Measurements from ENCODE around the gene FAM90A1. TPM values are rescaled to one million over a fixed set of nuclear protein-coding genes. Genes with fewer than 3 reads are reported as not detected.
"Not testable (repeated sequence)": the region's sequence is repeated elsewhere in the genome, so short reads cannot be mapped to it uniquely, and the experiment has no call there.

Gene FAM90A1, protein sequence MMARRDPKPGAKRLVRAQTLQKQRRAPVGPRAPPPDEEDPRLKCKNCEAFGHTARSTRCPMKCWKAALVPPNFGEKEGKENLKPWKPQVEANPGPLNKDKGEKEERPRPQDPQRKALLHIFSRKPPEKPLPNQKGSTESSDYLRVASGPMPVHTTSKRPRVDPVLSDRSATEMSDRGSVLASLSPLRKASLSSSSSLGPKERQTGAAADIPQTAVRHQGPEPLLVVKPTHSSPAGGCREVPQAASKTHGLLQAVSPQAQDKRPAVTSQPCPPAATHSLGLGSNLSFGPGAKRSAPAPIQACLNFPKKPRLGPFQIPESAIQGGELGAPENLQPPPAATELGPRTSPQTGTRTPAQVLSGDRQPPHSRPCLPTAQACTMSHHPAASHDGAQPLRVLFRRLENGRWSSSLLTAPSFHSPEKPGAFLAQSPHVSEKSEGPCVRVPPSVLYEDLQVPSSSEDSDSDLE
- polyA plus RNA-seq (ENCODE audit: insufficient read length in 4 of 4): 1 to 10 TPM; 1.1 to 1.7 (median 1.3) TPM

DNA sequence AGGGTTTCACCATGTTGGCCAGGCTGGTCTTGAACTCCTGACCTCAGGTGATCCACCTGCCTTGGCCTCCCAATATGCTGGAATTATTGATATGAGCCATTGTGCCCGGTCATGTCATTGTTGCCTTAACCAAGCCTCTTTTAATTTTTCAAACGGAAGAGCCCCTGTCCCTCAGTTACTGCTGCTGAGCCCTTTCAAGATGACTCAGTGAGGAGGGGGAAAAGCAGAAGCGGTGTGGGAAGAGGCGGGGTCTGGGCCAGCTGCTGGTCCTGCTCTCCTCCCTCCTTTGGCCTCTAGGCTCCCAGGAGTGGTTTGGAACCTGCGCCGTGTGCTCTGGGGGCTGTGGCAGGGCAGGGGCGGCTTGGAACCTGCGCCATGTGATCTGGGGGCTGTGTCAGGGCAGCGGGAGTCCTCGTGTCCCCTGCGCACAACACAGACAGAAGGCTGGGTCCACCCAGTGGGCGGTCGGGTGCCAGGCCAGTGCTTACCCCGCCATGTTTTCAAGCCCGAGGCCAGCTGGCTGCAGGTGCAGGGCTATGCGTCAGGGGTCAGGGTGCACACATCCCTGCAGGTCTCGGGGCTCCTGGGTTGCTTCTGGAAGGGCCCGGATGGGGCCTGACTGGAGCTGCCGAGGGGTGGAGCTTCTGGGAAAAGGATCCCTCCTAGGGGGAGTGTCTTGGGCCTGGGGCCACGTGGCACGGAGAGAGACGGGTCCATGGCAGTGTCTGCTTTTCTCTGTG, at the start of gene FAM90A1:
FAM90A1 (minus strand) TSS at position 627 of the 740 bp plus-strand sequence. CDS start 2,786 bp downstream, outside the sequence.
- DNase-seq (ENCODE audit: low read depth in 4 of 4, low spot score in 3 of 4): not testable (repeated sequence)

DNA sequence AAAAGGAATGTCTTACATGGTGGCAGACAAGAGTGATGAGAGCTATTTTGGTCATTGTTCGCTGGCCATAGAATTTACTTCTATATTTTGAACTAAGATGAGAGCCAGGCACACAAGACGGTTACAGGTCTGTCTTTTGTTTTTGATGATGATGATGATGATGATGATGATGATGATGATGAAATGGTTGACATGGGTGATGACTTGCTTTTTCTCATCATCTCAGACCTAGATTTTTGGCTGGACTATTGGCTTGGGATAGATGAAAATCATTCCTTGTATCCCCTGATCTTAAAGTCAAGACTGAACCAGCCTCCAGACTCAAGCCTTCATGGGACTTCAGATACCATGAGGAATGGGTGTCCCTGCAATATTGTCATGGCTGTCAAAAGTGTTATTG, 49.0 kb upstream of the FAM90A1 start:
- not testable (repeated sequence) for DNase-seq (ENCODE audit: low read depth in 4 of 4, low spot score in 3 of 4)

DNA sequence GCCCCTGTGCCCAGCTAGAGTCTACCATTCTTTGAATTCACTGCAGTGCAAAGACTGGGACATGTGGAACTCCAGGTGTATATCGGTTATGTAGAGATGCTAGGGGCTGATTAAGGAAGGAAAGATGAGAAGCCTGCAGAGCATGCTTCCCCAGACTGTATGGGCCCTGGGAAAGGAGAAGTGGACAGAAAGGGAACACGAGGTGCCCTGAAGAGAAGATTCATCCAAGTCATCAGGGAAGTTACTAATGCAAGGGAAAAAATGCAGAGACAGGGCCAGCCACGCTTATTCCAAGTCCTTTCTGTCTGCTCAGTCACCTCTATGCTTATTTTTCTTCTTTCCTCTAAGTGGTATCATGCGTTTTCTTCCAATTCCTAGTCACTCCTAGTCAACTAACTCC, 39.3 kb upstream of the FAM90A1 start:
- not testable (repeated sequence) for DNase-seq (ENCODE audit: low read depth in 4 of 4, low spot score in 3 of 4)

GRCh38 chr12:8264236-8264635, 36.8 kb upstream of the FAM90A1 start:
- DNase-seq (ENCODE audit: low read depth in 4 of 4, low spot score in 3 of 4): not testable (repeated sequence)

DNA sequence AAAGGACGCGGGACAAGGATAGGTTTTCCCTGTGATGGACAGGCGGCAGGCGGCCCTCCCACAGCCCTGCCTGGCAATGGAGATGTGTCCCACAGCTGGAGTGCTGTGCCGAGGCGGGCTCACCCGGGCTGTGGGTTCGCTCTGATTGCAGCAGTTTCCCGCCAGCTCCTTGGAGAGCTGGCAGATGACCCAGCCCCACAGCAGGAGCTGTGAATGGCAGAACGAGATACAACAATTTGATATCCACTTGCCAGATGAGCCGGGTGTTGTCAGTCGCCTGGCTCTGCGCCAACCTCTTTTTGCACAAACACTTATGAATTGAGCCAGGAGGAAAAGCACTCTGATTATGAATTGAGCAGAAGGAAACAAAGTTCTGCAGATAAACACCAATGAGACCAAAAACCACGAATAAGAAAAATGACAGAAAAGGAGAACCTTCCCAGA, 33.7 kb upstream of the FAM90A1 start:
- DNase-seq (ENCODE audit: low read depth in 4 of 4, low spot score in 3 of 4): not testable (repeated sequence)

DNA sequence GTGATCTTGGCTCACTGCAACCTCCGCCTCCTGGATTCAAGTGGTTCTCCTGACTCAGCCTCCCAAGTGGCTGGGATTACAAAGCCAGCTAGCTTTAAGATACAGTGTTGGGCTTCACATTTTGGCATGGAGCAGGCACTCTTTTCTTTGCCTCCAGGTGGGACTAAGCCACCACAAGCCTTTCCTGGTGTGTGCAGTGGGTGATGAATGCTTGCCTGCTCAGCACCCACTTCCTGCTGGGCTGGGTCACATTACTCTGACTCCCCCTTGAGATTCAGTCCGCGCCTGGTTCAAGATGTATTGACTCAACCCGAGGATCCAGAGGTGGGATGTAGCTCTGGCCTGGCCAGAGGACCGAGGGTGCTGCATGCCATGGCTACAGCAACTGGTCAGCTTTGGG, 28.9 kb upstream of the FAM90A1 start:
- not testable (repeated sequence) for DNase-seq (ENCODE audit: low read depth in 4 of 4, low spot score in 3 of 4)

- DNase-seq (ENCODE audit: low read depth in 4 of 4, low spot score in 3 of 4): not testable (repeated sequence)
These were observed 27.3 kb upstream of the FAM90A1 start for GRCh38 chr12:8254705-8255104.

- DNase-seq (ENCODE audit: low read depth in 4 of 4, low spot score in 3 of 4): not testable (repeated sequence)
These were observed 24.8 kb upstream of the FAM90A1 start for GRCh38 chr12:8252056-8252818.

DNA sequence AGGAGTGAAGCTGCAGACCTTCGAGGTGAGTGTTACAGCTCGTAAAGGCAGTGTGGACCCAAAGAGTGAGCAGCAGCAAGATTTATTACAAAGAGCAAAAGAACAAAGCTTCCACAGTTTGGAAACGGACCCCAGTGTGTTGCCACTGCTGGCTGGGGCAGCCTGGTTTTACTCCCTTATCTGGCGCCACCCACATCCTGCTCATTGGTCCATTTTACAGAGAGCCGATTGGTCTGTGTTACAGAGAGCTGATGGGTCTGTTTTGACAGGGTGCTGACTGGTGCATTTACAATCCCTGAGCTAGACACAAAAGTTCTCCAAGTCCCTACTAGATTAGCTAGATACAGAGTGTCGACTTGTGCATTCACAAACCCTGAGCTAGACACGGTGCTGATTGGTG, 24.2 kb upstream of the FAM90A1 start:
- DNase-seq (ENCODE audit: low read depth in 4 of 4, low spot score in 3 of 4): not testable (repeated sequence)

DNA sequence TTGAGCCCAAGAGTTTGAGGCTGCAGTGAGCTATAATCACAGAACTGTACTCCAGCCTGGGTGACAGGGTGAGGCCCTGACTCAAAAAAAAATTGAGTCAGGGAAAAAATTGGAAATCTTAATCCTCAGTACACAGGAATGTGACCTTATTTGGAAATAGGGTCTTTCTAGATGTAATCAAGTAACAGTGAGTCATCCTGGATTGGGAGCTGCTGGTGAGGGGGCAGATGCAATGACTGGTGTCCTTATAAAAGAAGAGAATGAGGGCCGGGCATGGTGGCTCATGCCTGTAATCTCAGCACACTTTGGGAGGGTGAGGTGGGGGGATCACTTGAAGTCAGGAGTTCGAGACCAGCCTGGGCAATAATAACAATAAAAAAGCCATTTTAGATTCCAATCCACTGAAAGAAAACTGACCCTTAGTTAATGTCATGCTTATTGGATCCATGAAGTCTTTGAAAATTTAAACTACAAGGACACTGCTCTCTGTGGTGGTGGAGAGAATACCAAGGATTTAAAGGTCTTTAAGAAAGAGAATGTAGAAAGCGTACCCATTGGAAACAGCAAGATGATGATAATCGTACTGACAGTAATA, 19.6 kb upstream of the FAM90A1 start:
- DNase-seq (ENCODE audit: low read depth in 4 of 4, low spot score in 3 of 4): not testable (repeated sequence)

GRCh38 chr12:8243682-8244161, 16.3 kb upstream of the FAM90A1 start:
- peak in 2 of 4 donors; percentile 18 to 27 for DNase-seq (ENCODE audit: low read depth in 4 of 4, low spot score in 3 of 4)

GRCh38 chr12:8242880-8243681, 15.7 kb upstream of the FAM90A1 start:
- DNase-seq (ENCODE audit: low read depth in 4 of 4, low spot score in 3 of 4): peak; percentile 85 to 89 (median 86)

GRCh38 chr12:8242622-8242879, 15.1 kb upstream of the FAM90A1 start:
- DNase-seq (ENCODE audit: low read depth in 4 of 4, low spot score in 3 of 4): not testable (repeated sequence)

GRCh38 chr12:8241917-8242621, 14.7 kb upstream of the FAM90A1 start:
- not testable (repeated sequence) for DNase-seq (ENCODE audit: low read depth in 4 of 4, low spot score in 3 of 4)

GRCh38 chr12:8240340-8241114, 13.1 kb upstream of the FAM90A1 start:
- not testable (repeated sequence) for DNase-seq (ENCODE audit: low read depth in 4 of 4, low spot score in 3 of 4)

DNA sequence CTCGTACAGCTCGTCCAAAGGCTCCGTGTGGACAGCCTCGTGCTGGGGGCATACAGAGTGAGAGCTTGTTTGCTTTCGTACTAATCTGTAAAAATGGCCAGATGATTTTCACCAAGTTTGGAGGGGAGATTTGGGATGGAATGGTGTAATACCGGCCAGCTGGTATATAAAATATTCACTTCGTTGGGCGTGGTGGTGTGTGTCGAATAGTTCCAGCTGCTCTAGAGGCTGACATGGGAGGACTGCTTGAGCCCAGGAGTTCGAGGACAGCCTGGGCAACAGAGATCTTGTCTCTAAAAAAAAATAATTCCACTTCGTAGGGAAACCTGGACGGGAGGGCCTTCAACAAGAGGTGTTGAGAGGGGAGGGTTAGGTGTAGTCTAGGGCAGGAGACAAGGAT, 9.6 kb upstream of the FAM90A1 start:
- not testable (repeated sequence) for DNase-seq (ENCODE audit: low read depth in 4 of 4, low spot score in 3 of 4)

DNA sequence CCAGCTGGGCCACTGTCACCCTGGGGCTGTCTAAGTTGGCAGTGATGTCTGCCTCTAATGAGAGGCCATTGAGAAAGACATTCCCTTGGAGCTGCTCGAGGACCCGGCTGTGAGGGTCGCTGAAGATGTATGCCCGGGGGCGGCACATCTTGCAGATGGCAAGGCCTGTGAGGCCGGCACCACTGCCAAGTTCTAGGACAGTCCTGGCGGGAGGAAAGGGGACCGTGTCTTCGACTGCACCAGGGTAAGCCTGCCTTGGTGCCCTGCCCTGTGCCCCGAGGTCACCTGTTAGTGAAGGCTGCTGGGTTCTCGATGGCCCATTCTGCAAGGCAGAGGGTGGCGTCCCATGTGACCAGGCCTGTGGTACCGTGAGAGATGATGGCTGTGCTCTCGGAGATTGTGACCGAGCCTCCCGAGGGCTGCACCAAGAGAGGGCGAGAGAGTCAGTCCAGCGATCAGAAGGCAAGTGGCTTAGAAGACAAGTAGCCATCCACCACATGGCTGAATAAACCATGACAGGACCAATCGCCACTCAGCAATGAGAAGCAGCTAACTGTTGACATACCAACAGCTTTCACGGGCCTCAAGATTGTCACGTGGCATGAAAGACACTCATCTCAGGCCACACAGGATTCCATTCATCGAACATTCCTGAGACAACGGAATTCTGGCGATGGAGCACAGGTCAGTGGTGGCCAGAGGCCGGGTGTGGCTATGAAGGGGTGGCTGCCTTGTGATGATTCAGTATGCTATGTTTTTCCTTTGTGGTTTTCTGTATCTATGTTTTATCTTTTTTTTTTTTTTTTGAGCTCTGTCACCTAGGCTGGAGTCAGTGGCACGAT, 8.1 kb upstream of the FAM90A1 start:
- DNase-seq (ENCODE audit: low read depth in 4 of 4, low spot score in 3 of 4): not testable (repeated sequence)

Measured in right renal pelvis (tissue), 4 donors.